MM.1S (cell line): ENCODE results near the gene ST7.

Experiments used
- DNase-seq: peaks from one replicate; pipeline ENCODE4 v3.0.0-alpha.2; 2015
- H2AFZ ChIP-seq: fragments of 300-600 bp; sonication (generic); 2 replicates; pipeline ENCODE4 v1.6.0; 2016; ENCODE audit warnings: antibody characterized with exemption, low read length
- H3F3A ChIP-seq: fragments of 300-600 bp; sonication (generic); 2 replicates; pipeline ENCODE4 v1.6.1; 2016; ENCODE audit warnings: mild to moderate bottlenecking, antibody characterized with exemption, low read length, moderate library complexity, mixed read lengths; ENCODE audit not compliant: insufficient read depth
- H3K27ac ChIP-seq: fragments of 300-600 bp; sonication (generic); 2 replicates; pipeline ENCODE4 v1.5.1; 2016; ENCODE audit warnings: mild to moderate bottlenecking, low read length
- H3K27me3 ChIP-seq: fragments of 300-600 bp; sonication (generic); replicated peaks from 2 replicates; pipeline ENCODE4 v1.6.0; 2016; ENCODE audit warnings: low read length; ENCODE audit not compliant: insufficient read depth
- H3K36me3 ChIP-seq: fragments of 300-600 bp; sonication (generic); replicated peaks from 2 replicates; pipeline ENCODE4 v1.6.1; 2016; ENCODE audit warnings: mild to moderate bottlenecking, low read length, mixed read lengths; ENCODE audit not compliant: insufficient read depth
- H3K4me1 ChIP-seq: fragments of 300-600 bp; sonication (generic); 2 replicates; pipeline ENCODE4 v1.6.1; 2016; ENCODE audit warnings: low read length, mixed read lengths
- H3K4me2 ChIP-seq: fragments of 300-600 bp; sonication (generic); 2 replicates; pipeline ENCODE4 v1.6.0; 2016; ENCODE audit warnings: low read depth, low read length
- H3K4me3 ChIP-seq: fragments of 300-600 bp; sonication (generic); 2 replicates; pipeline ENCODE4 v1.5.1; 2016; ENCODE audit warnings: low read length, mixed read lengths
- H3K79me2 ChIP-seq: fragments of 300-600 bp; sonication (generic); 2 replicates; pipeline ENCODE4 v1.6.1; 2016; ENCODE audit warnings: mixed run types, low read length, mixed read lengths
- H3K9ac ChIP-seq: fragments of 300-600 bp; sonication (generic); 2 replicates; pipeline ENCODE4 v1.6.1; 2016; ENCODE audit warnings: low read length, mixed read lengths
- H3K9me2 ChIP-seq: fragments of 300-600 bp; sonication (generic); replicated peaks from 2 replicates; pipeline ENCODE4 v1.6.1; 2016; ENCODE audit warnings: mild to moderate bottlenecking, low read length, mixed read lengths; ENCODE audit not compliant: insufficient read depth
- H3K9me3 ChIP-seq: fragments of 300-600 bp; sonication (generic); replicated peaks from 2 replicates; pipeline ENCODE4 v1.6.1; 2016; ENCODE audit warnings: mild to moderate bottlenecking, low read length, mixed read lengths; ENCODE audit not compliant: insufficient read depth
- H4K20me1 ChIP-seq: fragments of 300-600 bp; sonication (generic); 2 replicates; pipeline ENCODE4 v1.6.1; 2016; ENCODE audit warnings: mild to moderate bottlenecking, low read length, moderate library complexity, mixed read lengths; ENCODE audit not compliant: insufficient read depth
- CTCF ChIP-seq: fragments of 300-600 bp; sonication (generic); IDR thresholded peaks from 2 replicates; pipeline ENCODE4 v1.5.1; 2016; ENCODE audit warnings: antibody characterized with exemption, low read length, mixed read lengths
- EZH2 ChIP-seq: fragments of 300-600 bp; sonication (generic); optimal IDR thresholded peaks from 2 replicates; pipeline ENCODE3; 2017; ENCODE audit warnings: low read depth, mild to moderate bottlenecking, antibody characterized with exemption, low read length, mixed read lengths
- EZH2phosphoT487 ChIP-seq: fragments of 300-600 bp; sonication (generic); IDR thresholded peaks from 2 replicates; pipeline ENCODE4 v1.6.1; 2018; ENCODE audit warnings: antibody characterized with exemption, low read length

The ST7 gene

GRCh38 chr7:117186218-117187010 lies 233.1 kb downstream of the ST7 start:
- no peak for TF ChIP-seq CTCF
- no peak for TF ChIP-seq EZH2
- TF ChIP-seq EZH2phosphoT487: no peak
- Histone ChIP-seq H3K27me3 (no peaks in the 10 kb centered on the region), H3K36me3 (no peaks in the 10 kb centered on the region), H3K4me1 (peaks cover 5% of the 10 kb centered on the region; the same call in 1 of the 2 replicates), H3K9me2 (no peaks in the 10 kb centered on the region), H2AFZ (no peak overlapping the region), H3K9ac (no peak overlapping the region), H3K4me3 (no peak overlapping the region), H3K4me2 (no peak overlapping the region), H3K9me3 (no peaks in the 10 kb centered on the region), H3F3A (no peaks in the 10 kb centered on the region), H3K79me2 (no peaks in the 10 kb centered on the region), H4K20me1 (no peaks in the 10 kb centered on the region), H3K27ac (no peak overlapping the region)
- no peak for DNase-seq

DNA sequence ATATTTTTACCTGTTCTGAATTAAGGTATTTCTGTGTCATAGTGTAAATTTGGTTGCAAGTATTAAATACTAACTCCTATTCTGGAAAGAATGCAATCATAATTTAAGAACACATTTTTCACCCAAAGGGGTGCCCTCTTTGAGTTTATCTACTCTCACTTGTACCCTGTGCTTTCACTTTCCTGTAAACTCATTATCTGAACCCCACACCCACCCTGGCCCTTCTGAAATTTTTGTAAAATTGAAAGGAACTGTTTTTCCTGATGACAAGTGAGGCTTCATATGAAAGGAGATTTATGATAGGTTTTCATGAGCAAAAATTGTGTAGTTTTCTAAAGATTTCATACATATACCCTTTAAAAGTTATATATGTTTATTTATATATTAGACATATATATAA lies 235.1 kb downstream of the ST7 start:
- Histone ChIP-seq H3K9me3 (no peaks in the 10 kb centered on the region), H3K9me2 (no peaks in the 10 kb centered on the region), H2AFZ (no peak overlapping the region), H3K36me3 (no peaks in the 10 kb centered on the region), H3K9ac (no peak overlapping the region), H3F3A (no peaks in the 10 kb centered on the region), H3K27me3 (no peaks in the 10 kb centered on the region), H4K20me1 (no peaks in the 10 kb centered on the region), H3K4me1 (peaks cover 5% of the 10 kb centered on the region; the same call in 1 of the 2 replicates), H3K27ac (no peak overlapping the region), H3K79me2 (no peaks in the 10 kb centered on the region), H3K4me3 (no peak overlapping the region), H3K4me2 (no peak overlapping the region)
- DNase-seq: no peak
- no peak for TF ChIP-seq EZH2phosphoT487
- no peak for TF ChIP-seq EZH2
- no peak for TF ChIP-seq CTCF

DNA sequence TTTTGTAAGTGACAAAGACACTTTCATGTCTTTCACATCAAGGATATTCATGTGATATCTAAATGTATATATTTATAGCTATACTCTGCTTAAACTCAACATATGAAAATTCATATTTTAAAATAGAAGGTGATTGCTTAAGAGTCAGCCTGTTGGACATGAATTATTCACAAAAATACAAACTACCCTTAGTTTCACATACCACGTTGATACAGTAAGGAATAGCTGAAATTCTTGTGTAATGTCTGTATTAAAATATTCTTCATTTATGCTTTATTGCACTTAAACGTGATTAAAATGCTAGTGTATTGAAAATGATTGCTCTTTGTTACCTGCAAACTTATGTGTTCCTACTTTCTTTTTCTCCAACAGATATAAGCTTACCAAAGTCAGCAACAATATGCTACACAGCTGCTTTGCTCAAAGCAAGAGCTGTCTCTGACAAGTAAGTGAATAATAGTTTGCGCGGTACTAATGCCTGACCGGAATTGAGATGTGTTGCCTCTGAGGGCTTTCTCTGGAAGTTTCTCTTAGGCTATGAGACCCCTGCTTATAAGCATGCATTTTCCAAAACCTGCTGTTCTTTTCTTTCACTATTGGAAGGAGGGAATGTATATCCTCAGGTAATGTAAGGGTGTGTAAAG lies 235.8 kb downstream of the ST7 start:
- H3F3A ChIP-seq: no peaks in the 10 kb centered on the region
- DNase-seq: no peak
- no peaks in the 10 kb centered on the region for H3K9me2 ChIP-seq
- H3K27me3 ChIP-seq: no peaks in the 10 kb centered on the region
- peaks cover 5% of the 10 kb centered on the region; the same call in 1 of the 2 replicates for H3K4me1 ChIP-seq
- H3K4me2 ChIP-seq: no peak overlapping the region
- no peaks in the 10 kb centered on the region for H3K9me3 ChIP-seq
- no peaks in the 10 kb centered on the region for H3K36me3 ChIP-seq
- no peak overlapping the region for H3K27ac ChIP-seq
- H2AFZ ChIP-seq: no peak overlapping the region
- no peak overlapping the region for H3K9ac ChIP-seq
- no peaks in the 10 kb centered on the region for H4K20me1 ChIP-seq
- no peak for TF ChIP-seq EZH2
- no peak for TF ChIP-seq EZH2phosphoT487
- H3K4me3 ChIP-seq: no peak overlapping the region
- H3K79me2 ChIP-seq: no peaks in the 10 kb centered on the region
